GM12878 (cell line): Measurements from ENCODE around the gene UHRF2. TPM values are rescaled to one million over a fixed set of nuclear protein-coding genes. Genes with fewer than 3 reads are reported as not detected.

ENCODE experiments used
- ATAC-seq: fragments of 200-7000 bp; cut with Tn5 transposase; 3 replicates; pipeline ENCODE4 v1.9.1; 2020; ENCODE audit warnings: mild to moderate bottlenecking, moderate library complexity
- BruUV-seq: library from RNA; stranded (reverse); fragments of 400-500 nt; replicated peaks from 2 replicates; lab custom pipeline; 2021; lab: Mats Ljungman, UMichigan
- CTCF ChIA-PET: fragments of 300-600 bp; sonication (Branson Sonifier 250); formaldehyde crosslinking; extraction: SDS; loops from one replicate; lab custom pipeline; 2021; ENCODE audit warnings: inconsistent platforms; lab: Yijun Ruan, JAX
- POLR2A ChIA-PET: fragments of 350-600 bp; formaldehyde crosslinking; extraction: SDS; loops from one replicate; lab custom pipeline; 2021; ENCODE audit warnings: inconsistent platforms; lab: Charles Lee
- RAD21 ChIA-PET: fragments of 300-600 bp; sonication (Branson Sonifier 250); formaldehyde crosslinking; loops from one replicate; lab custom pipeline; 2023; ENCODE audit warnings: antibody characterized with exemption; ENCODE audit not compliant: unreplicated experiment; lab: Charles Lee
- SMC1A ChIA-PET: fragments of 300-600 bp; sonication (Branson Sonifier 250); formaldehyde crosslinking; loops from one replicate; lab custom pipeline; 2023; ENCODE audit not compliant: unreplicated experiment, uncharacterized antibody; lab: Charles Lee
- DNase-seq: peaks from one replicate; pipeline ENCODE4 v3.0.0-alpha.2; 2011; ENCODE audit warnings: low read depth, low spot score
- FAIRE-seq: peaks from 3 replicates; lab custom pipeline; 2011; peaks lifted over from hg19 to GRCh38; lab: Jason Lieb, UNC
- H2AFZ ChIP-seq: 2 replicates; pipeline ENCODE4 v1.6.0; 2011; ENCODE audit warnings: low read depth, low read length, control low read depth; ENCODE audit not compliant: control insufficient read depth
- H3K27ac ChIP-seq: 2 replicates; pipeline ENCODE4 v1.5.1; 2011; ENCODE audit warnings: control low read depth; ENCODE audit not compliant: control insufficient read depth, insufficient read depth
- H3K27me3 ChIP-seq, 2 experiments: replicated peaks in 1 of 2; 2 replicates each; pipeline versions ENCODE4 v1.6.0 to v1.6.1; 2011; ENCODE audit warnings: low read length in 1 of 2; ENCODE audit not compliant: control insufficient read depth in 2 of 2, insufficient read depth in 2 of 2
- H3K36me3 ChIP-seq, 2 experiments: 2 replicates each; pipeline ENCODE4 v1.5.1; 2011; ENCODE audit warnings: low read length in 1 of 2; ENCODE audit not compliant: control insufficient read depth in 2 of 2, insufficient read depth in 2 of 2
- H3K4me1 ChIP-seq: 2 replicates; pipeline ENCODE4 v1.6.1; 2011; ENCODE audit warnings: mild to moderate bottlenecking, low read length, moderate library complexity, mixed read lengths; ENCODE audit not compliant: control insufficient read depth, insufficient read depth
- H3K4me2 ChIP-seq: 2 replicates; pipeline ENCODE4 v1.6.0; 2011; ENCODE audit warnings: control low read depth; ENCODE audit not compliant: control insufficient read depth, insufficient read depth
- H3K4me3 ChIP-seq: fragments of 200-600 bp; sonication (generic); 2 replicates; pipeline ENCODE4 v1.5.1; 2016
- H3K79me2 ChIP-seq: 2 replicates; pipeline ENCODE4 v1.6.0; 2011; ENCODE audit warnings: low read length; ENCODE audit not compliant: control insufficient read depth, insufficient read depth
- H3K9ac ChIP-seq: 2 replicates; pipeline ENCODE4 v1.8.0; 2011; ENCODE audit warnings: low read length, control low read depth, mixed read lengths; ENCODE audit not compliant: control insufficient read depth, insufficient read depth
- H3K9me3 ChIP-seq: replicated peaks from 3 replicates; pipeline ENCODE4 v1.5.1; 2011; ENCODE audit warnings: mild to moderate bottlenecking, low read length; ENCODE audit not compliant: control insufficient read depth, insufficient read depth
- H4K20me1 ChIP-seq: 2 replicates; pipeline ENCODE4 v1.6.0; 2011; ENCODE audit not compliant: control insufficient read depth, insufficient read depth
- CHD1 ChIP-seq: IDR thresholded peaks from 2 replicates; pipeline ENCODE4 v1.6.1; 2012; ENCODE audit warnings: low read depth, low read length, improper control_type of control experiment
- STAT1 ChIP-seq: fragments of 450-650 bp; conservative IDR thresholded peaks from 2 replicates; pipeline ENCODE4 v1.6.1; 2014; ENCODE audit warnings: antibody characterized with exemption, mild to moderate bottlenecking
- WGBS: methylation state at CpG from one replicate; pipeline ENCODE4 v1.1.6; 2016; ENCODE audit warnings: low lambda C conversion rate; ENCODE audit not compliant: insufficient replicate concordance, insufficient coverage; ENCODE audit errors: missing lambda C conversion rate; 5-methylcytosine and 5-hydroxymethylcytosine counted together
- in situ Hi-C: fragments of 300-500 bp; cut with MboI; formaldehyde crosslinking; loops from 9 replicates; pipeline ENCODE4 v1.14.3; 2018; ENCODE audit warnings: mixed read lengths
- intact Hi-C: fragments of 100-400 bp; cut with micrococcal nuclease; formaldehyde crosslinking; loops from one replicate; pipeline ENCODE4 v1.14.2; 2022; ENCODE audit not compliant: unreplicated experiment
- polyA plus RNA-seq, 11 experiments: library from polyadenylated mRNA; depleted of rRNA in 4 of 11; unstranded in 6 of 11; stranded (reverse) in 5 of 11; fragments of >200 nt; fragmentation: Nextera tagmentation in 4 of 11; fragmentation: Illumina TruSeq in 1 of 11; extraction: Ambion mirVana in 4 of 11; extraction: Trizol in 1 of 11; gene quantifications; 1 replicate in 1 of 11; 2 replicates in 10 of 11; pipeline versions ENCODE4 v1.2.1 to v1.2.3, GENCODE V29; 2011 to 2016; ENCODE audit warnings: inconsistent platforms in 2 of 11, missing spikeins in 2 of 11, low read depth in 1 of 11
- total RNA-seq, 4 experiments: library from RNA; depleted of rRNA in 3 of 4; stranded (reverse); fragments of >200 nt in 3 of 4; fragmentation: Illumina TruSeq in 1 of 4; extraction: Trizol in 1 of 4; gene quantifications; 2 replicates each; pipeline versions ENCODE4 v1.2.1 to v1.2.3, GENCODE V29; 2013 to 2021
- TF ChIP-seq, protein P1 (sequence below): fragments of 450-650 bp; formaldehyde crosslinking; IDR thresholded peaks from 2 replicates; pipeline ENCODE4 v1.4.0; 2020; ENCODE audit warnings: mild to moderate bottlenecking, moderate library complexity

The UHRF2 gene
- total and polyA plus RNA-seq, 10 of the 15 experiments (the other 5 are each of a cell fraction or from before 2014, with no cell fraction given) = 11.2 to 95.8 (median 43.1) TPM

DNA sequence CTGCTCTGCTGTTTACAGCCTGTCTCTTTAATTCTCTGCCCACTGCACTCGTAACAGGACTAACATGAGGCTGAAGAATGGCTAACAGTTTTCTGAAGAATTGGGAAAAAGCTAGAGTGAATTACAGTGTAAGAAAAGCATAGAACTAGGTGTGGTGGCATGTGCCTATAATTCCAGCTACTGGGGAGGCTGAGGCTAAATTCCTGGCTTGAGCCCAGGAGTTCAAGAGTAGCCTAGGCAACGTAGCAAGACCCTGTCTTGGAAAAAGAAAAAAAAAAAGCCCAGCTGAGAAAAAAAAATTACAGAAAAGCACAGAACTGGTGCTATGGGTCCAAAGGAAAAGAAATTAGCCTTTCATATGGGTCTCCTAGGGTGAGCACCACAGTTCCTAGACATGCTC, 13.9 kb upstream of the UHRF2 start:
- WGBS = 41% methylated on average over 2 of the region's 2 CpGs
- no peak for FAIRE-seq

More for the DNA sequence above, 13.9 kb upstream of the UHRF2 start:
- ChIA-PET SMC1A (interaction anchor here (1.2 to 2.0 kb wide), 2 partner anchors 10 to 44 kb away, joined by 7 to 8 read pairs; no protein-coding TSS in a partner anchor), CTCF (interaction anchor here (0.5 to 1.2 kb wide), 4 partner anchors 41 to 835 kb away, joined by 3 to 4 read pairs (median 3); no protein-coding TSS in a partner anchor), RAD21 (no interaction called here), POLR2A (no interaction called here)
- Histone ChIP-seq H3K9ac (no peak overlapping the region), H3K9me3 (no peaks in the 10 kb centered on the region), H3K36me3 (no peaks in the 10 kb centered on the region), H3K27me3 (no peaks in the 10 kb centered on the region), H3K4me2 (no peak overlapping the region), H3K27ac (no peak overlapping the region), H3K79me2 (no peaks in the 10 kb centered on the region), H2AFZ (no peak overlapping the region), H3K4me3 (no peak overlapping the region), H4K20me1 (no peaks in the 10 kb centered on the region), H3K4me1 (no peaks in the 10 kb centered on the region)
- in situ Hi-C loops (no loop called here), intact Hi-C loops (no loop called here)
- BruUV-seq = no TSS peak
- DNase-seq = no peak
- ATAC-seq = no peak
- TF ChIP-seq CHD1 (no peak), STAT1 (no peak)
- TF ChIP-seq, protein P1, sequence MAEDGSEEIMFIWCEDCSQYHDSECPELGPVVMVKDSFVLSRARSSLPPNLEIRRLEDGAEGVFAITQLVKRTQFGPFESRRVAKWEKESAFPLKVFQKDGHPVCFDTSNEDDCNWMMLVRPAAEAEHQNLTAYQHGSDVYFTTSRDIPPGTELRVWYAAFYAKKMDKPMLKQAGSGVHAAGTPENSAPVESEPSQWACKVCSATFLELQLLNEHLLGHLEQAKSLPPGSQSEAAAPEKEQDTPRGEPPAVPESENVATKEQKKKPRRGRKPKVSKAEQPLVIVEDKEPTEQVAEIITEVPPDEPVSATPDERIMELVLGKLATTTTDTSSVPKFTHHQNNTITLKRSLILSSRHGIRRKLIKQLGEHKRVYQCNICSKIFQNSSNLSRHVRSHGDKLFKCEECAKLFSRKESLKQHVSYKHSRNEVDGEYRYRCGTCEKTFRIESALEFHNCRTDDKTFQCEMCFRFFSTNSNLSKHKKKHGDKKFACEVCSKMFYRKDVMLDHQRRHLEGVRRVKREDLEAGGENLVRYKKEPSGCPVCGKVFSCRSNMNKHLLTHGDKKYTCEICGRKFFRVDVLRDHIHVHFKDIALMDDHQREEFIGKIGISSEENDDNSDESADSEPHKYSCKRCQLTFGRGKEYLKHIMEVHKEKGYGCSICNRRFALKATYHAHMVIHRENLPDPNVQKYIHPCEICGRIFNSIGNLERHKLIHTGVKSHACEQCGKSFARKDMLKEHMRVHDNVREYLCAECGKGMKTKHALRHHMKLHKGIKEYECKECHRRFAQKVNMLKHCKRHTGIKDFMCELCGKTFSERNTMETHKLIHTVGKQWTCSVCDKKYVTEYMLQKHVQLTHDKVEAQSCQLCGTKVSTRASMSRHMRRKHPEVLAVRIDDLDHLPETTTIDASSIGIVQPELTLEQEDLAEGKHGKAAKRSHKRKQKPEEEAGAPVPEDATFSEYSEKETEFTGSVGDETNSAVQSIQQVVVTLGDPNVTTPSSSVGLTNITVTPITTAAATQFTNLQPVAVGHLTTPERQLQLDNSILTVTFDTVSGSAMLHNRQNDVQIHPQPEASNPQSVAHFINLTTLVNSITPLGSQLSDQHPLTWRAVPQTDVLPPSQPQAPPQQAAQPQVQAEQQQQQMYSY (CRISPR knock-in tag) = no peak
